ENCODE results near the gene LHFPL2.
"Not testable (repeated sequence)": the region's sequence is repeated elsewhere in the genome, so short reads cannot be mapped to it uniquely, and the experiment has no call there.

The LHFPL2 gene

GRCh38 chr5:78648359-78649210 lies at the start of gene LHFPL2:
Gene LHFPL2, minus strand, starts transcription at chr5:78648772. Its CDS starts 138,559 bp downstream, at chr5:78510213.
- no peak for DNase-seq (ENCODE audit: low read depth)

- no peak for DNase-seq (ENCODE audit: low read depth)
Observed at GRCh38 chr5:78696637-78697036, 48.1 kb upstream of the LHFPL2 start.

GRCh38 chr5:78696052-78696451 lies 47.5 kb upstream of the LHFPL2 start:
- DNase-seq (ENCODE audit: low read depth), result not testable (repeated sequence)

DNA sequence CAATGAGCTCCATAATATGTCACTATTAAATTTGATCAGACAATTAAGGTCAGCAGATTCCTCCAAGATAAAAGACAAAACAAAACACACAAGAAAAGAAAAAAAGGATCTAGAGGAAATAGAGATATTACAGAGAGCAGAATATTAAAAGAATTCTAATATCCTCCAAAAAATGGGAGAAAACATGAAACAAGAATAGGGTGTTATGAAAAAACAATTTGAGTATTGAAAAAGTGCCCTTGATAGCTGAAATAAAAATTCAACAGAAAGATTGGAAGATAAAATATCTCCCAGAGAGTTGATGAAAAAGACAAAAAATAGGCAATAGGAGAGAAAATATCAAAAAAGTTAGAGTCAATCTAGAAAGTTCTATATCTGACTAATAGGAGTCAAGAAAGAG lies 44.8 kb upstream of the LHFPL2 start:
- DNase-seq (ENCODE audit: low read depth), result no peak

GRCh38 chr5:78691084-78691960 lies 42.8 kb upstream of the LHFPL2 start:
- DNase-seq (ENCODE audit: low read depth), result no peak

- DNase-seq (ENCODE audit: low read depth), result no peak
Observed at GRCh38 chr5:78690253-78690972, 41.8 kb upstream of the LHFPL2 start.

GRCh38 chr5:78689540-78690252 lies 41.1 kb upstream of the LHFPL2 start:
- DNase-seq (ENCODE audit: low read depth), result no peak

GRCh38 chr5:78687514-78687913 lies 38.9 kb upstream of the LHFPL2 start:
- not testable (repeated sequence) for DNase-seq (ENCODE audit: low read depth)

DNA sequence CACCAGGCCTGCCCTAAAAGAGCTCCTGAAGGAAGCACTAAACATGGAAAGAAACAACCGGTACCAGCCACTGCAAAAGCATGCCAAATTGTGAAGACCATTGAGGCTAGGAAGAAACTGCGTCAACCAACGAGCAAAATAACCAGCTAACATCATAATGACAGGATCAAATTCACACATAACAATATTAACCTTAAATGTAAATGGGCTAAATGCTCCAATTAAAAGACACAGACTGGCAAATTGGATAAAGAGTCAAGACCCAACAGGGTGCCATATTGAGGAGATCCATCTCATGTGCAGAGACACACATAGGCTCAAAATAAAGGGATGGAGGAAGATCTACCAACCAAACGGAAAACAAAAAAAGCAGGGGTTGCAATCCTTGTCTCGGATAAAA lies 35.3 kb upstream of the LHFPL2 start:
- DNase-seq (ENCODE audit: low read depth), result not testable (repeated sequence)

GRCh38 chr5:78679905-78680304 lies 31.3 kb upstream of the LHFPL2 start:
- no peak for DNase-seq (ENCODE audit: low read depth)

GRCh38 chr5:78677777-78678668 lies 29.5 kb upstream of the LHFPL2 start:
- no peak for DNase-seq (ENCODE audit: low read depth)

DNA sequence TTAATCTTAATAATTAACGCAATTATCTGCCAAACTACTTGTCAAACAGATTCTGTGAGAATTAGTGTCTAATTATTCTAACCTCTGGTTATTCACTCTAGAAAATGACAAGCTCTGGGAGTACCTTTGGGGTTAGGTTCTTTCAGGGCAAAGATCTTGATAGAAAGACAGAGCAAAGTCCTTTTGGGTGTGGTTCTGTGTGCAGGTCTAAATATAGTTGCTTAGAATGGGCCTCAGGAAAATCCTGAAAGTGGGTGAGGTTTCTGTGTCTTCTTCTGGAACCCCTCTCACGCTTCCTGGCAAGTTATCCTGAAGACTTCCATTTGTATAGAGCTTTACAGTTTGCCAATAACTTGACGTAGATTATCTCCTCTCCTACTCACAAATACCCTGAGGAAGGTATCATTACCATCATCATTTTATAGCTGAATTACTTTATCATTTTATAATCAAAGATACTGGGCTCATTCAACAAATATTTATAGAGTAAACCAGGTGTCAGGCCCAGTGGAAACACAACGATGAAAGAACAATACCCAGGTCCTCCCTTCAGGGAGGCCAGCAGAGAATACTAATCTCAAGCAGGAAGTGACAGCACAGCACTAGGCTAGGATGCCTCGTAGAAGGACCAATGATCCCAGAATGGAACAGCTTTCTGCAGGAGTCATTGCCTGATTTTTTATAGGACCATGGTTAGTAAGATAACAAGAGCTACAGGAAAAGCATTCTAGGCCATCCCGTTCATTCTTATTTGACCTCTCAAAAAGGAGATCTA lies 27.6 kb upstream of the LHFPL2 start:
- DNase-seq (ENCODE audit: low read depth), result no peak

DNA sequence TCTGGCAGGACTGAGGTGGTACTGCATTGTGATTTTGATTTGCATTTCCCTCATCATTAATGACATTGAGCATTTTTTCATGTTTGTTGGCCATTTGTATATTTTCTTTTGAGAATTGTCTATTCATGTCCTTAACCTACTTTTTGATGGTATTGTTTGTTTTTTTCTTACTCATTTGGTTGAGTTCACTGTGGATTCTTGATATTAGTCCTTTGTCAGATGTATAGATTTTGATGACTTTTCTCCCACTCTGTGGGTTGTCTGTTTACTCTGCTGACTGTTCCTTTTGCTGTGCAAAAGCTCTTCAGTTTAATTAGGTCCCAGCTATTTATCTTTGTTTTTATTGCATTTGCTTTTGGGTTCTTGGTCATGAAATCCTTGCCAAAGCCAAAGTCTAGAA lies 25.3 kb upstream of the LHFPL2 start:
- not testable (repeated sequence) for DNase-seq (ENCODE audit: low read depth)

GRCh38 chr5:78672154-78672553 lies 23.6 kb upstream of the LHFPL2 start:
- DNase-seq (ENCODE audit: low read depth), result no peak

DNA sequence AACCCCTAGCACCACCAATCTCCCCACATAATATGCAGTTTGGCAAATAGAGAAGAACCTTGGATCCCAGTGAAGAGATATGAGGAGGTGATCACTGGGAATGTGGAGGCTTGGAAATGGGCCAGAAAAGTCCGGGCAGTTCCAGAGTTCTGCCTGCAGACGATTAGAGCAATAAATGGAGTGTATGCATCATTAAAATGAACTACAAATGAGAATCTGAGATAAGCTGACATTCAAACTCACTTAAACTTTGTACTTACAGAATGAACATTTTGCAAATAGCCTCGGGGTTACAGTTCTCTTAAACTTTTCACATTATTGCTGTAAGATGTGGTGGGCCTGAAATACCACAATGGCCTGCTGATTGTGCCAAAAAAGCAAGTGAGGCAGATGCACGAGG lies 23.0 kb upstream of the LHFPL2 start:
- DNase-seq (ENCODE audit: low read depth), result no peak

- DNase-seq (ENCODE audit: low read depth), result no peak
Observed at GRCh38 chr5:78670701-78671269, 22.2 kb upstream of the LHFPL2 start.

- no peak for DNase-seq (ENCODE audit: low read depth)
Observed at GRCh38 chr5:78669331-78669730, 20.8 kb upstream of the LHFPL2 start.

DNA sequence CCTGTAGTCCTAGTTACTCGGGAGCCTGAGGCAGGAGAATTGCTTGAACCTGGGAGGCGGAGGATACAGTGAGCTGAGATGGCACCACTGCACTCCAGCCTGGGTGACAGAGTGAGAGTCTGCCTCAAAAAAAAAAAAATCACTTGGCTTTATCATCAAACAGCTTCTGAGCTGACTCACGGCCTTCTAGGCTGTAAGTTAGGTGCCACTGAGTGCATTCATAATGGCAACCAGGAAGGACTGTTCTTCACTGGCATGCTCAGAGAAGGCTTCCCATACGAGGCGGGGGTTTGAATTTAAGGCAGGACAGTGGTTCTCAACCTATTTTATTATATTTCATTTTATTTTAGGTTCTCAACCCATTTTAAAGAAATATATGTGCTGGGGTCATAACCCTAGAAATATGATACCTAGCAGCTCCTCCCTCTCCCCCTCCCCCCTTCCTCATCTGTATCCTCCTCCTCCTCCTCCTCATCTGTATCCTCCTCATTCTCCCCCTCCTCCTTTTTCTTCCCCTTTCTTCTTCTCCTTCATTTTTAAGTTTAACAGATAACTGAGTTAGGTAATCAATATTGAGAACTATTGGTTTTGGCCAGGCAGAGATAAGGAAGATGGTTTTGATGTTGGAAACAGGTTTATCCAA lies 19.0 kb upstream of the LHFPL2 start:
- DNase-seq (ENCODE audit: low read depth), result no peak

- DNase-seq (ENCODE audit: low read depth), result not testable (repeated sequence)
Observed at GRCh38 chr5:78666975-78667374, 18.4 kb upstream of the LHFPL2 start.

Data from stimulated activated CD8-positive, alpha-beta memory T cell treated with anti-CD3 and anti-CD28 coated beads, Interleukin-12 subunit alpha, Interleukin-12 subunit beta, amount 100 ng/mL, for 4 hours (primary cell).